Measurements from ENCODE around the gene AOPEP. TPM values are rescaled to one million over a fixed set of nuclear protein-coding genes. Genes with fewer than 3 reads are reported as not detected.

Gene AOPEP
- total and polyA plus RNA-seq, 4 donors: 29.0 to 121 (median 60.0) TPM

DNA sequence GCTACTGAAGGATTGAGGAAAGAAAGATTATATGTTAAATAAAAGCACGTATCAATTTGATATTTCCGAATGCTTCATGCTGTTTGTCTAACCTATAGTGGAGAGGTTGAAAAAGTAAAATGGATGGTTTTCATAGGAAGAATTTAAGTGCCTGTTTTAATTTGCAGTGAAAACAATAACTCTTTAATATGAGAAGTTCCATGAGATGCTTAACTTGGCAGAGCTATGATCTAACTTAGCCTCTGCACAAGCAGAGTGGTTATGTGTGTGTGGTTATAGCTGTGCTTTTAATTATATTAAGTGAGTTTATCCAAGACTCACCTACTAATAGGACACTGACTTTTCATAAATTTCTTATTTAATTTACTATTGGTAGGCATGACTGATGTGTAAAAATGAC is 57.4 kb downstream of the AOPEP start:
- Histone ChIP-seq H3K27ac (ENCODE audit: low read depth in 1 of 2, low read length in 1 of 2) (no peak overlapping the region), H3K9ac (ENCODE audit: insufficient read depth in 1 of 2, low read length in 2 of 2) (no peak overlapping the region), H3K36me3 (ENCODE audit: control insufficient read depth in 4 of 4, insufficient read depth in 4 of 4, low read length in 4 of 4) (peaks cover 0 to 3% (median under 1%) of the 10 kb centered on the region in 4 donors), H3K9me3 (ENCODE audit: control insufficient read depth in 4 of 4, insufficient read depth in 3 of 4, low read length in 3 of 4) (no peaks in the 10 kb centered on the region), H3K4me3 (no peak overlapping the region), H3K4me1 (ENCODE audit: control insufficient read depth in 5 of 5, insufficient read depth in 5 of 5, low read length in 5 of 5) (peaks cover 4 to 14% (median 7%) of the 10 kb centered on the region in 5 donors), H3K27me3 (ENCODE audit: control insufficient read depth in 3 of 3, insufficient read depth in 3 of 3, low read length in 2 of 3) (no peaks in the 10 kb centered on the region)
- DNase-seq: no peak
- TF ChIP-seq, protein P1, sequence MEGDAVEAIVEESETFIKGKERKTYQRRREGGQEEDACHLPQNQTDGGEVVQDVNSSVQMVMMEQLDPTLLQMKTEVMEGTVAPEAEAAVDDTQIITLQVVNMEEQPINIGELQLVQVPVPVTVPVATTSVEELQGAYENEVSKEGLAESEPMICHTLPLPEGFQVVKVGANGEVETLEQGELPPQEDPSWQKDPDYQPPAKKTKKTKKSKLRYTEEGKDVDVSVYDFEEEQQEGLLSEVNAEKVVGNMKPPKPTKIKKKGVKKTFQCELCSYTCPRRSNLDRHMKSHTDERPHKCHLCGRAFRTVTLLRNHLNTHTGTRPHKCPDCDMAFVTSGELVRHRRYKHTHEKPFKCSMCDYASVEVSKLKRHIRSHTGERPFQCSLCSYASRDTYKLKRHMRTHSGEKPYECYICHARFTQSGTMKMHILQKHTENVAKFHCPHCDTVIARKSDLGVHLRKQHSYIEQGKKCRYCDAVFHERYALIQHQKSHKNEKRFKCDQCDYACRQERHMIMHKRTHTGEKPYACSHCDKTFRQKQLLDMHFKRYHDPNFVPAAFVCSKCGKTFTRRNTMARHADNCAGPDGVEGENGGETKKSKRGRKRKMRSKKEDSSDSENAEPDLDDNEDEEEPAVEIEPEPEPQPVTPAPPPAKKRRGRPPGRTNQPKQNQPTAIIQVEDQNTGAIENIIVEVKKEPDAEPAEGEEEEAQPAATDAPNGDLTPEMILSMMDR (IDR thresholded peaks at IDR 0.05; ENCODE audit: control extremely low read depth, extremely low read depth): no peak
- ATAC-seq (ENCODE audit: insufficient read depth, low FRiP score): no peak
- WGBS, 2 donors: 89 to 98% methylated on average over 2 of the region's 2 CpGs

DNA sequence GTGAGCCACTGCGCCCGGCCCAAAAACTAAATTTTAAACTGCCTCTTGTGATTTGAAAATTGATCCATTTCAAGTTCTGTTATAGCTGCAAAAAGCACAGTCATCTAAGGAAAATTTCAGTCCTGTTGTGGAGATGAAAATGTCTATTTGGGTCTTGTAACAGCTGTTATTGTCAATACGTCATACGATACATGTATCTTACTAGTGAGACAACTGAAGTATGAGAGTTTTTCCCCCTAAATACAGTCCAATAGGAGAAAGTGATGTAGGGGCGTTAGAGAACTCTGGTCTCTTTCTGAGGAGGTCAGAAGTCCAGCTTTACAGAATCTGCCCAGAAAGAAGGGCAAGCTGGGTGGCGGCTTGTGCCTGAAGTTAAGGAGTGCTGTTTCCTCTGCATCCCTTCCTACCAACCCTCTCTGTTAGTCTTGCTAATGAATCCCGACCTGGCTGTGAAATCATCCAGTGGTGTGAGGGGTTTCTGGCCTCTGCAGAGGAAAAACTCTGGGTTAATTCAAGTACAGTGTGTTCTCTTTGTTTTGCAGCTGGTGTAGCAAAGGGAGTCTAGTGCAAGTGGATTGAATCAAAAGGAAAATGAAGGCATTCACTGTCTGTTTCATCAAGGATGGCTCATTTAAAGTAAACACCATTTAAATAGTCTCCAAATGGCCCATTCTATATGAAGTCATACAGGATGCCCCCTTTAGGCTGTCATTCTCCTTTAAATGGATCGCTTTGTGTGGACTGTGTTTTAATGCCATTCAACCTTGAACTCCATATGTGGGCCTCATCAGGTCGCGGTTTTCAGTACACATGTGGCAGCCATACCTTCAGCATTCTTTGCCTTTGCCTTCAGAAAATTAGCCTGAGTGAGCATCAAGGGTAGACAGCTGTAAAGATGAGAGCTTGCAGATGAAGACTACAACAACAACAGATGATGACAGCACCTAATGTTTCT is 59.0 kb downstream of the AOPEP start:
- peaks cover 0 to 14% (median 9%) of the 10 kb centered on the region in 5 donors for H3K4me1 ChIP-seq (ENCODE audit: control insufficient read depth in 5 of 5, insufficient read depth in 5 of 5, low read length in 5 of 5)
- H3K9ac ChIP-seq (ENCODE audit: insufficient read depth in 1 of 2, low read length in 2 of 2): no peak overlapping the region
- TF ChIP-seq, protein P1 (IDR thresholded peaks at IDR 0.05; ENCODE audit: control extremely low read depth, extremely low read depth): no peak
- no peak for ATAC-seq (ENCODE audit: insufficient read depth, low FRiP score)
- no peaks in the 10 kb centered on the region for H3K27me3 ChIP-seq (ENCODE audit: control insufficient read depth in 3 of 3, insufficient read depth in 3 of 3, low read length in 2 of 3)
- H3K27ac ChIP-seq (ENCODE audit: low read depth in 1 of 2, low read length in 1 of 2): peak overlapping the region in 1 of 2 donors; percentile 5
- no peak overlapping the region for H3K4me3 ChIP-seq
- no peak for DNase-seq
- H3K9me3 ChIP-seq (ENCODE audit: control insufficient read depth in 4 of 4, insufficient read depth in 3 of 4, low read length in 3 of 4): no peaks in the 10 kb centered on the region
- H3K36me3 ChIP-seq (ENCODE audit: control insufficient read depth in 4 of 4, insufficient read depth in 4 of 4, low read length in 4 of 4): peaks cover 0 to 3% (median under 1%) of the 10 kb centered on the region in 4 donors
- WGBS, 2 donors: 90 to 92% methylated on average over 10 of the region's 10 CpGs

DNA sequence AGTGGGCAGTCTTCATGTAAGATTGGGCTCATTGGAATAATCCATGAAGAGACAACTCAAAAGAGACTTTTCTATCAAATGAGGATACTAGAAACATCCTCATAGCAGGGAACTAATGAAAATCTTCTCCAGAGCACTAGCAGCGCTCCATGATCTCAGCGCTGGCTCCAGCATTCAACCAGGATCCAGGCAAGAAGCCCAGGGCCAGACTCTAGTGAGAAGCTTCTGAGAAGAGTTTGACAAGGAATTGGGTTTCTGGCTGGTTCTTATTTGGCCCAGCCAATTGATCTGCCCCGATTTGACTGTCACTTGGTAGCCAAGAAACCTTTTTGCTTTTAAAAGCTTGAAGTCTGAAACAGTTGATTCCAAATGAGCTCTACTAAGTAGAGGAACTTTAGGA is 60.1 kb downstream of the AOPEP start:
- 95 to 97% methylated on average over 3 of the region's 3 CpGs for WGBS, 2 donors
- peaks cover 0 to 14% (median 9%) of the 10 kb centered on the region in 5 donors for H3K4me1 ChIP-seq (ENCODE audit: control insufficient read depth in 5 of 5, insufficient read depth in 5 of 5, low read length in 5 of 5)

More for the DNA sequence above, 60.1 kb downstream of the AOPEP start:
- DNase-seq (no peak), ATAC-seq (ENCODE audit: insufficient read depth, low FRiP score) (no peak)
- TF ChIP-seq, protein P1 (IDR thresholded peaks at IDR 0.05; ENCODE audit: control extremely low read depth, extremely low read depth): no peak
- Histone ChIP-seq H3K27ac (ENCODE audit: low read depth in 1 of 2, low read length in 1 of 2) (no peak overlapping the region), H3K36me3 (ENCODE audit: control insufficient read depth in 4 of 4, insufficient read depth in 4 of 4, low read length in 4 of 4) (peaks cover 0 to 6% (median 2%) of the 10 kb centered on the region in 4 donors), H3K9ac (ENCODE audit: insufficient read depth in 1 of 2, low read length in 2 of 2) (no peak overlapping the region), H3K9me3 (ENCODE audit: control insufficient read depth in 4 of 4, insufficient read depth in 3 of 4, low read length in 3 of 4) (no peaks in the 10 kb centered on the region), H3K27me3 (ENCODE audit: control insufficient read depth in 3 of 3, insufficient read depth in 3 of 3, low read length in 2 of 3) (no peaks in the 10 kb centered on the region), H3K4me3 (no peak overlapping the region)
